HUES48 (cell line): ENCODE data around the gene GPR39.
A peak's percentile ranks its signal among the peaks of the same experiment; 100 is the strongest.

Experiments used
- H3K27ac ChIP-seq: one replicate; pipeline ENCODE4 v1.7.0; 2013; ENCODE audit warnings: low read depth, low read length, inconsistent platforms
- H3K27me3 ChIP-seq: 2 replicates; pipeline ENCODE4 v1.6.1; 2013; ENCODE audit warnings: mild to moderate bottlenecking, low read length; ENCODE audit not compliant: control insufficient read depth, insufficient read depth
- H3K36me3 ChIP-seq: 2 replicates; pipeline ENCODE4 v1.6.1; 2013; ENCODE audit warnings: low read length; ENCODE audit not compliant: control insufficient read depth, insufficient read depth
- H3K4me1 ChIP-seq: 2 replicates; pipeline ENCODE4 v1.6.1; 2013; ENCODE audit warnings: mild to moderate bottlenecking, low read length; ENCODE audit not compliant: control insufficient read depth, insufficient read depth
- H3K4me3 ChIP-seq: 2 replicates; pipeline ENCODE4 v1.5.1; 2013; ENCODE audit warnings: mild to moderate bottlenecking, low read depth, low read length
- H3K9ac ChIP-seq: 2 replicates; pipeline ENCODE4 v1.6.1; 2013; ENCODE audit warnings: mild to moderate bottlenecking, low read depth, low read length, moderate library complexity
- H3K9me3 ChIP-seq: 2 replicates; pipeline ENCODE4 v1.6.1; 2013; ENCODE audit warnings: low read length; ENCODE audit not compliant: control insufficient read depth, insufficient read depth

Gene GPR39

DNA sequence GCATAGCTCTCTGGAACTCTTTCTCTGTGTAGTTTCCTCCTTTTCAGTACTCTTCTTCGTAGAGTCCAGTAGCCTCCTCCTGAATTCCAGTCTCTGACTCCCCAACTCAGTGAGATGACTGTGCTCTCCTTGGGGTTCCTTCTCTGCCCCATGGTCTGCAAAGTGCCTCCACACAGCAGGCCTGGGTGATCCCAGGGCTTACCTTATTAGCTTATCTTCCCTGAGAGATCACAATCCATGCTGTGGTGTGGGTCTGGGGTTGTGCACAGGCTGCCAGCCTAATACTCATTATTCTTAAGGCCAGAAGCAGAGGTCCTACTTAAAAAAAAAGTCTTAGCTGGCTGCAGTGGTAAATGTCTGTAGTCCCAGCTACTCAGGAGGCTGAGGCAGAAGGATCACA, 4.6 kb upstream of the GPR39 start:
- Histone ChIP-seq H3K9ac (no peak overlapping the region), H3K27me3 (peaks cover 23% of the 10 kb centered on the region), H3K9me3 (no peaks in the 10 kb centered on the region), H3K36me3 (no peaks in the 10 kb centered on the region), H3K4me3 (no peak overlapping the region), H3K27ac (no peak overlapping the region), H3K4me1 (peaks cover 13% of the 10 kb centered on the region)

DNA sequence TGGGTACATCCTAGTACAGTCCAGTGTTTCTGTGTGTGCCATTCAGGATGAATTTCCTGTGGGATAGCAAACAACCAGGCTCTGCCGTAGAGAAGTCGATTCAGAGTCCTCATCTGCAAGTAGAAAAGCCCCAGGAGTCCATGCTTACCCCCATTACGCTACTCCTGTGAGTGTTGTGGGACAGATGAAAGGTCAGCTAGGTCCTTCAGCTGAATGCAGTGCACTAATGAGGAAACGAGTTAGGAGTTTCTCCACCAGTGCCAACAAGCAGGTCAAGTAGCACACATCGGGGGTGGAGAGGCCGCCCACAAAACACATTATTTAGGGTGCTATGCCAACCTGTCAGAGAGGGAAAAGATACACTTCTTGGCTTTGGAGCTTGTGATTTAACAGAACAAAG, 2.5 kb upstream of the GPR39 start:
- H3K9me3 ChIP-seq: no peaks in the 10 kb centered on the region
- H3K4me1 ChIP-seq: peaks cover 9% of the 10 kb centered on the region
- H3K4me3 ChIP-seq: no peak overlapping the region
- no peaks in the 10 kb centered on the region for H3K36me3 ChIP-seq
- peaks cover 34% of the 10 kb centered on the region for H3K27me3 ChIP-seq
- H3K27ac ChIP-seq: no peak overlapping the region
- no peak overlapping the region for H3K9ac ChIP-seq

DNA sequence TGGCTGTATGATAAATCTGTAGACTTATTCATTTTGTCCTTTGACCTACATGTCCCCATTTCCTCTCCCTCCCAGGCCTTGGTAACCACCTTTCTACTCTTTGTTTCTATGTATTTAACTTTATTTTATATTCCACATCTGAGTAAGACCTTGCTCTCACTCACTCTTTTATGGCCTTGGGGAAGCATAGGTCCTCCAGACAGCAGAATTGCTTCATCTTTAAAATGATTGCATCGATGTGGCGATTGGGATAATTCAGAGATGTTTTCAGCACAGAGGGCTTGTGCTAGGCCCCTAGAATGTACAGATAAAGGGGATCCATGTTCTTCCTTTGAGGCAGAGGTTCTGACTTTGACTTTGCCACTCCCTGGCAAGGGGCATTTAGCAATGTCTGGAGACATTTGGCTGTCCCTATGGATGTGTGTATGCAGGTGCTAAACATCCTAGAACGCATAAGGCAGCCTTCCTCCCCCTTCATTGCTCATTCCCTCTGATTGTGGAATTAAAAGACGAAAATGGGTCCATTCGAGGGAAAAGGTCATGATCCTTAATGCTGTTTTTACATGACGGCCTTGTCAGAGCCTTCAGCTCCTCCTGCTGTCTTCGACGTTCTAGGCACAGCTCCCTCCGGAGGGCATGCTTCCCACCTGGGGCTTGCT, 1.2 kb upstream of the GPR39 start:
- H3K9ac ChIP-seq: no peak overlapping the region; the same call in 1 of the 2 replicates
- H3K36me3 ChIP-seq: no peaks in the 10 kb centered on the region
- H3K9me3 ChIP-seq: no peaks in the 10 kb centered on the region
- H3K27ac ChIP-seq: no peak overlapping the region
- H3K27me3 ChIP-seq: peaks cover 34% of the 10 kb centered on the region
- H3K4me1 ChIP-seq: peaks cover 13% of the 10 kb centered on the region
- peak overlapping the region; percentile 69 for H3K4me3 ChIP-seq

DNA sequence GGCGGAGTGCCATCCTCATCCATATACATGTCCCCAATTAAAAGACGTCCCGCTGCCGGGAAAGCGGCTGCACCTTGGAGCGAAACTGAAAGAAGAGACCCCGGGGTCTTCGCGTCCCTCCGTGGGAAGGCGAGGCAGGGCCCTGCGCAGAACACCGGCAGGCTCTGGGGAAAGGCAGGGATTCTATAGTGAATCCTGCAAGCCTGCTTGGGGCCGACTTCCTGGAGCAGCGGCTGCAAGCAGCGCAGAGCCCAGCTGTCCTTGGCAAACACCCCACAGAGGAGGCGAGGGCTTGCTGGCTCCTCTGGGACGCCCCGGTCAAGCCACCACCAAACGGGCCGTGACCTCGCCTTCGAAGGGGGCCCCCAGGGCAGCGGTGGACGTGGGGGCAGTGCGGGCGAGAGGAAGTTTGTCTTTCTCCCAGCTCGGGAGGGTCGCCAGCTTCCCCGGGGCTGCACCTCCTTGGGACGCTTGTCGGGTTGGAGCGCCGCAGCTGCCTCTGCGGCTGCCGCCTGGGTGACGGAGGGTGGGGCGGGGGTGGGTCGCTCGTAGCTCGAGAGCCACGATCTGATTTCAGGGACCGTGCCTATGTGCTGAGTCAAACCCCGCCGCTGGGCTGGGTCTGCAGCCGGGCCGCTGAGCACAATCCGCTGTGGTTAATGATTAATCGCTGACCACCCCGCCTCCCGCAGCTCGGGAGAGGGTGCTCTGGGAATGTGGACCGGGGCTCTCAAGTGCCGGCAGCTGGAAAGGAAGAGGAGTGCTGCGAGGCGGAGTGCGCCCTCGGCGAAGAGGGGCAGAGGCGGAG, 486 bp upstream of the GPR39 start:
- H3K4me1 ChIP-seq: peaks cover 13% of the 10 kb centered on the region
- H3K9me3 ChIP-seq: no peaks in the 10 kb centered on the region
- H3K9ac ChIP-seq: no peak overlapping the region; the same call in 1 of the 2 replicates
- H3K36me3 ChIP-seq: no peaks in the 10 kb centered on the region
- peaks cover 34% of the 10 kb centered on the region for H3K27me3 ChIP-seq
- H3K4me3 ChIP-seq: peak overlapping the region; percentile 69
- peak overlapping the region; percentile 59 for H3K27ac ChIP-seq

DNA sequence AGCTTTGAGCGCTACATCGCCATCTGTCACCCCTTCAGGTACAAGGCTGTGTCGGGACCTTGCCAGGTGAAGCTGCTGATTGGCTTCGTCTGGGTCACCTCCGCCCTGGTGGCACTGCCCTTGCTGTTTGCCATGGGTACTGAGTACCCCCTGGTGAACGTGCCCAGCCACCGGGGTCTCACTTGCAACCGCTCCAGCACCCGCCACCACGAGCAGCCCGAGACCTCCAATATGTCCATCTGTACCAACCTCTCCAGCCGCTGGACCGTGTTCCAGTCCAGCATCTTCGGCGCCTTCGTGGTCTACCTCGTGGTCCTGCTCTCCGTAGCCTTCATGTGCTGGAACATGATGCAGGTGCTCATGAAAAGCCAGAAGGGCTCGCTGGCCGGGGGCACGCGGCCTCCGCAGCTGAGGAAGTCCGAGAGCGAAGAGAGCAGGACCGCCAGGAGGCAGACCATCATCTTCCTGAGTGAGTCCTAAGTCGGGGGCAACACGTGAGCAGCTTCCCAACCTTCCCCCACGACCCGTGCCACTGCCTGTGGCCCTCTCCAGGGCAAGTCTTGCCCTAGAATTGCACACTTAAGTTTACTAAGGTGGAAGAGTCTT, 928 bp downstream of the GPR39 start:
- no peak overlapping the region for H3K27ac ChIP-seq
- no peaks in the 10 kb centered on the region for H3K36me3 ChIP-seq
- peaks cover 34% of the 10 kb centered on the region for H3K27me3 ChIP-seq
- peaks cover 13% of the 10 kb centered on the region for H3K4me1 ChIP-seq
- no peak overlapping the region for H3K4me3 ChIP-seq
- no peaks in the 10 kb centered on the region for H3K9me3 ChIP-seq
- no peak overlapping the region for H3K9ac ChIP-seq

DNA sequence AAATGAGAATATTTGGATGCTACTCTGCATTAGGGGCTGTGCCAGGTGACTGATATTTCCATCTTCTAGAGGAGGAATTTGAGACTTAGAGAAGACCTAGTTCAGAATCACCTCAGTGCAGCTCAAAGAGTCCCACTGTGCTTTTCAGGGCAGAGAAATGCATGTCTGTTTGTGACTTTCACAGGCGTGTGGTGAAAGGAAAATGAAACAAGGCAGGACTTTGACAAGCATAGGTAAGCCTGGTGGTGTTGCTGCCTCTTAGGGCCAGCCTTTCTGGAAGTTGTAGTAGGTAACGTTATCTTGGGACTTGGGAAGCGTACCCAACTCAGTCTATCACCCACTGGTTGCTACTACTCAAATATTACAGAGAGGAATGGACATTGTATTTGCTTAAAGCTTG, 2.6 kb downstream of the GPR39 start:
- peaks cover 13% of the 10 kb centered on the region for H3K4me1 ChIP-seq
- no peaks in the 10 kb centered on the region for H3K9me3 ChIP-seq
- no peak overlapping the region for H3K4me3 ChIP-seq
- no peak overlapping the region for H3K27ac ChIP-seq
- H3K9ac ChIP-seq: no peak overlapping the region
- H3K27me3 ChIP-seq: peaks cover 32% of the 10 kb centered on the region
- H3K36me3 ChIP-seq: no peaks in the 10 kb centered on the region

DNA sequence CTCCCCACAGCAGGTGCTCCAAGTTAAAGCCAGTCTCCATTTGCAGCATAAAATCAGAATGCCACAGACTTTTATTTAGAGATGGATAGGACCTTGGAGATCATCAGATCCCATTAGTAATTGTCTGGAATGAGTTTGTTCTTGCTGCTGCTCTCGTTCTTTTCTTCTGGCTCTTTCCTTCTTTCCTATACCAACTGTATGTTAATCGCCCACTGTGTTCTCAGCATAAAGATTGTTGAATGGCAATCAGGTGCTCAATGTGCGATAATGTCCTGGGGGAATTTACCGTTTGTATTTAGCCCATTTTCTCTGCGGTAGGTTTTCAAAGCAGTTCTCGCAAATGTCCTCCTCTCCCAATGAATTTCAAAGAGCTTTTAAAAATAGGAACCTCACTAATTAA, 3.3 kb downstream of the GPR39 start:
- Histone ChIP-seq H3K9ac (no peak overlapping the region), H3K27ac (no peak overlapping the region), H3K4me3 (no peak overlapping the region), H3K9me3 (no peaks in the 10 kb centered on the region), H3K4me1 (peaks cover 13% of the 10 kb centered on the region), H3K27me3 (peaks cover 27% of the 10 kb centered on the region), H3K36me3 (no peaks in the 10 kb centered on the region)

DNA sequence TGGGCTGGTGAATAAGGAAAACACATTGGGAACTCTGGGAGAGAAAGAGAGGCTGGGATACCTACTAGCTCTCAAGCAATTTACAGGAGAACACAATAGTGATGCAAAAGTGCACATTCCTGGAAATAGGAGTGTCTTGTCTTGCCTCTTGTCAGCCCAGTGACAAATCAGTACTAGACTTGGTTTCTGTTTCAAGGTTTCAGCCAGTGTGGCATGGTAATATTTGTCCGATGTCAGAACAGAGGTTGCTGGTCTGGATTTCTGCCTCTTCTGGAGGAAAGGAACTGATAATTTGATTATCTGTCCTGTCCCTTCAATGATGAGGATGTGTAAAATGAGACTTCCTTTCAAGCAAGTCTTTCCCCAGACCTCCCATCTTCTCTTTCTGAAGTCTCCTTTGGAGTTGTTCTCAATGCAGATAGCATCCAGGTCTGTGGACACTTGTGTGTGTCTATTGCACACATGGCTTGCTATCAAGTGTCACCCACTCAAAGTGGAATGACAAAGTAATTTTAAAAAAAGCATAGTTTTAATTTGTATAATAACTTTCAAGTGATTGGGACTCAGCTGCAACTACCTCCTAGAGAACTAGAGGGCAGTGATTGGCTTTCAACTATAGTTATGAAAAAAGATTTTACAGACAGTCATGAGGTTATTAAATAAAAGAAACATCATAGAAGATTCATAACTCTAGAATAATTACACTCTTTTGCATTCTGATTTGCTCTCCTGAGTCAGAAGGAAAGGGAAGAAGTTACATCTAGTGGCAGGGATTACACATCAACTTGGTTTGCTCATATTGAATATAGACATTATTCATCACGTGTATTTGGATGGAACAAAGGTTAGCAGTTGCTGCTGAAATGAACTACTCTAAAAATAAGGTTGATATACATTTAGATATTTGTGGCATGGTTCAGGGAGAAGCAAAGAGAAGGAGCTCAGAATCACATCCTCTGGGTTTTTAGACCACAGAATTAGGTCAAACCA, 4.5 kb downstream of the GPR39 start:
- Histone ChIP-seq H3K9ac (no peak overlapping the region), H3K27me3 (peaks cover 16% of the 10 kb centered on the region), H3K4me1 (peaks cover 8% of the 10 kb centered on the region; the same call in 1 of the 2 replicates), H3K9me3 (no peaks in the 10 kb centered on the region), H3K4me3 (no peak overlapping the region), H3K36me3 (no peaks in the 10 kb centered on the region), H3K27ac (no peak overlapping the region)

DNA sequence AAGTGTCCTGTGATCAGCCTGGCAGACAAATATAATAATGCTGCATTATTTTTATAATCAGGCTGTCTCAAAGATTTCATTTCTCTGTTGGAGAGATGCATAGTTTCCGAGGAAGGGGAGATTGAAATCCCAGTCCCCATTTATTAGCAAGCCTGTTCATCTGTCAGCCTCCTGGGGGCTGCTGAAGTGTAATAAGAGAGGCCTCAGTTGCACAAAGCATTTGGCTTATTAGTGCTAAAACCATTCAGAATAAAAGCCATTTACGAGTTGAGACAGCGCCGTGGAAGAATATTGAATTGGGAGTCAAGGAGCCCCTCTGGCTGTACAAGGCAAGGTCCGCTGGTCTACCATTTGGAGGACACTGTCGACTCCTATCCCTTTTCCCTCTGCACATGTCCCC, 6.1 kb downstream of the GPR39 start:
- peaks cover 4% of the 10 kb centered on the region; the same call in 1 of the 2 replicates for H3K27me3 ChIP-seq
- H3K9me3 ChIP-seq: no peaks in the 10 kb centered on the region
- no peak overlapping the region for H3K27ac ChIP-seq
- H3K36me3 ChIP-seq: no peaks in the 10 kb centered on the region
- H3K4me3 ChIP-seq: no peak overlapping the region
- H3K4me1 ChIP-seq: 0 out of 2 replicates have a peak, but pooled peaks cover 4% of the 10 kb centered on the region
- no peak overlapping the region for H3K9ac ChIP-seq

DNA sequence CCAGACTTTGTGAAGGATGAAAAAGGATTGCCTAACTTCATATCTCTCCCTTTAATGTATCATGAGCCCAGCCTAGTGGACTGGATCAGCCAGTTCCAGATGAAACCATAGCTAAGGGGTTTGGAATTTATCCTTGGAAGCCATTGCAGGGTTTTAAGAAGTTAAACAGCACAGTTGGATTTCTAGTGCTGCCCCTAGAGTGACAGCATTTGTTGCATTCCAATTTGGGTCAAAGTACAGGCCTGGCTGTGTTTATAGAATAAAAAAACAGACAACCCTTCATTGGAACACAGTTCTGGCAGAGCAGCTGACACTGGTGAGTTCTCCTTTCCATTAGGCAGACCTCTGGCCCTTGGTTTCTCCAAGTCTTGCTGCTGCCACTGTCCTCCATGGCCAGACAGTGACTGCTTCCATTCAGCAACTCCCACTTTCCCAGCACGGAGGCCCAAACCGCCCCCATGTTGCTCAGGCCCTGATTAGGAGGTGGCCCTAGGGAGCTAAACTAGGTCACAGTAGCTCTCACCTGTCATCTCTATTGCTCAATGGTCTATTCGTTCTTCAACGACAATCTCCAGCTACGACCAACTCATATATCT, 8.0 kb downstream of the GPR39 start:
- Histone ChIP-seq H3K9ac (no peak overlapping the region), H3K9me3 (no peaks in the 10 kb centered on the region), H3K4me1 (0 out of 2 replicates have a peak, but pooled peaks cover 4% of the 10 kb centered on the region), H3K27ac (no peak overlapping the region), H3K36me3 (no peaks in the 10 kb centered on the region), H3K27me3 (no peaks in the 10 kb centered on the region), H3K4me3 (no peak overlapping the region)
